PC-9 (cell line): ENCODE results near the gene UMAD1.

Experiments
- CTCF ChIP-seq: fragments of 200-600 bp; sonication (generic); conservative IDR thresholded peaks from 2 replicates; pipeline ENCODE4 v1.6.1; 2017; ENCODE audit warnings: mixed run types, antibody characterized with exemption, mild to moderate bottlenecking, moderate library complexity
- EZH2 ChIP-seq: fragments of 200-600 bp; sonication (generic); IDR thresholded peaks from 2 replicates; pipeline ENCODE4 v1.8.0; 2017; ENCODE audit warnings: antibody characterized with exemption, low read depth

- TF ChIP-seq CTCF, result no peak
- TF ChIP-seq EZH2, result no peak
Observed at GRCh38 chr7:7859411-7859810, 218.9 kb downstream of the UMAD1 start.
